Neural cell (in vitro differentiated cells): ENCODE results near the gene CDH1. TPM values are rescaled to one million over a fixed set of nuclear protein-coding genes. Genes with fewer than 3 reads are reported as not detected.

Source experiments
- H2AFZ ChIP-seq: fragments of 200-600, 300-800 bp; sonication (generic), shearing (Covaris generic); 2 replicates; pipeline ENCODE4 v1.6.0; 2014; ENCODE audit warnings: low read depth, mild to moderate bottlenecking, antibody characterized with exemption, low read length, moderate library complexity
- H3F3A ChIP-seq: fragments of 200-600 bp; shearing (Covaris generic); 2 replicates; pipeline ENCODE4 v1.6.1; 2016; ENCODE audit warnings: mild to moderate bottlenecking, moderate library complexity, mixed read lengths, antibody characterized with exemption, low read length; ENCODE audit not compliant: insufficient read depth, poor library complexity, severe bottlenecking
- H3K27ac ChIP-seq: fragments of 200-600, 300-800 bp; sonication (generic), shearing (Covaris generic); 2 replicates; pipeline ENCODE4 v1.5.1; 2014; ENCODE audit warnings: mild to moderate bottlenecking, low read length, moderate library complexity
- H3K27me3 ChIP-seq: fragments of 300-800, 200-600 bp; sonication (generic), shearing (Covaris generic); 2 replicates; pipeline ENCODE4 v1.6.0; 2014; ENCODE audit warnings: mild to moderate bottlenecking, low read depth, low read length, moderate library complexity; ENCODE audit not compliant: insufficient read depth
- H3K36me3 ChIP-seq: fragments of 300-800, 200-600 bp; sonication (generic), shearing (Covaris generic); 2 replicates; pipeline ENCODE4 v1.5.1; 2014; ENCODE audit warnings: mild to moderate bottlenecking, antibody characterized with exemption, low read length, moderate library complexity; ENCODE audit not compliant: insufficient read depth
- H3K4me2 ChIP-seq: fragments of 300-800, 200-600 bp; sonication (generic), shearing (Covaris generic); 2 replicates; pipeline ENCODE4 v1.6.0; 2014; ENCODE audit warnings: mild to moderate bottlenecking, low read length
- H3K4me3 ChIP-seq: fragments of 300-800, 200-600 bp; sonication (generic), shearing (Covaris generic); 2 replicates; pipeline ENCODE4 v1.5.1; 2014; ENCODE audit warnings: mild to moderate bottlenecking, low read length, moderate library complexity
- H3K79me2 ChIP-seq: fragments of 200-600 bp; shearing (Covaris generic); replicated peaks from 2 replicates; pipeline ENCODE4 v1.6.0; 2014; ENCODE audit warnings: mild to moderate bottlenecking, low read length, moderate library complexity; ENCODE audit not compliant: insufficient read depth
- H3K9ac ChIP-seq: fragments of 300-800, 200-600 bp; sonication (generic), shearing (Covaris generic); 2 replicates; pipeline ENCODE4 v1.6.1; 2016; ENCODE audit warnings: mild to moderate bottlenecking, low read length, mixed read lengths
- H3K9me2 ChIP-seq: fragments of 200-600 bp; shearing (Covaris generic); 2 replicates; pipeline ENCODE4 v1.6.1; 2016; ENCODE audit warnings: mild to moderate bottlenecking, low read length, mixed read lengths; ENCODE audit not compliant: insufficient read depth
- H3K9me3 ChIP-seq: fragments of 200-600, 300-800 bp; sonication (generic), shearing (Covaris generic); 2 replicates; pipeline ENCODE4 v1.6.1; 2016; ENCODE audit warnings: mild to moderate bottlenecking, mixed run types, low read length, moderate library complexity, mixed read lengths
- H4K20me1 ChIP-seq: fragments of 200-600 bp; shearing (Covaris generic); 2 replicates; pipeline ENCODE4 v1.6.1; 2016; ENCODE audit warnings: mild to moderate bottlenecking, mixed run types; ENCODE audit not compliant: insufficient read depth
- CTCF ChIP-seq: fragments of 450-650 bp; IDR thresholded peaks from 2 replicates; pipeline ENCODE4 v1.5.1; 2014; ENCODE audit warnings: antibody characterized with exemption, mild to moderate bottlenecking, moderate library complexity; ENCODE audit not compliant: poor library complexity, severe bottlenecking
- EP300 ChIP-seq: fragments of 450-650 bp; conservative IDR thresholded peaks from 2 replicates; pipeline ENCODE4 v1.6.1; 2014; ENCODE audit warnings: antibody characterized with exemption, mild to moderate bottlenecking, moderate library complexity; ENCODE audit not compliant: poor library complexity, severe bottlenecking
- EZH2 ChIP-seq: fragments of 200-600, 300-800 bp; shearing (Covaris generic), sonication (generic); IDR thresholded peaks from 2 replicates; pipeline ENCODE4 v1.6.1; 2014; ENCODE audit warnings: antibody characterized with exemption, low read length, borderline replicate concordance, mild to moderate bottlenecking; ENCODE audit not compliant: insufficient read depth, poor library complexity, severe bottlenecking
- MXI1 ChIP-seq: fragments of 450-650 bp; conservative IDR thresholded peaks from 2 replicates; pipeline ENCODE4 v1.6.1; 2014; ENCODE audit warnings: antibody characterized with exemption, mild to moderate bottlenecking; ENCODE audit not compliant: poor library complexity, severe bottlenecking
- POLR2AphosphoS5 ChIP-seq: IDR thresholded peaks from 2 replicates; pipeline ENCODE4 v1.6.1; 2012
- RAD21 ChIP-seq: fragments of 450-650 bp; conservative IDR thresholded peaks from 2 replicates; pipeline ENCODE4 v1.6.1; 2014; ENCODE audit warnings: antibody characterized with exemption, mild to moderate bottlenecking, moderate library complexity
- REST ChIP-seq: IDR thresholded peaks from 2 replicates; pipeline ENCODE4 v1.6.1; 2012; ENCODE audit warnings: borderline replicate concordance
- SMC3 ChIP-seq: fragments of 450-650 bp; conservative IDR thresholded peaks from 2 replicates; pipeline ENCODE4 v1.6.1; 2014; ENCODE audit warnings: antibody characterized with exemption, mild to moderate bottlenecking, moderate library complexity; ENCODE audit not compliant: poor library complexity
- TAF1 ChIP-seq: IDR thresholded peaks from 2 replicates; pipeline ENCODE4 v1.6.1; 2012; ENCODE audit warnings: low read depth
- polyA plus RNA-seq: library from polyadenylated mRNA; depleted of rRNA; stranded (reverse); fragments of >200 nt; gene quantifications from 2 replicates; pipeline ENCODE4 v1.2.3, GENCODE V29; 2014

The CDH1 gene
- polyA plus RNA-seq, 1 donor from 2014 or later: 1.2 TPM

GRCh38 chr16:68734782-68735181 is 2.3 kb upstream of the CDH1 start:
- H3K36me3 ChIP-seq: no peaks in the 10 kb centered on the region
- H3K4me2 ChIP-seq: no peak overlapping the region
- H3K9ac ChIP-seq: no peak overlapping the region
- H3K9me3 ChIP-seq: no peaks in the 10 kb centered on the region
- H3K4me3 ChIP-seq: no peak overlapping the region
- TF ChIP-seq CTCF (no peak), RAD21 (no peak), SMC3 (no peak), MXI1 (no peak), EZH2 (no peak), REST (no peak), TAF1 (no peak), EP300 (no peak), POLR2AphosphoS5 (no peak)
- no peak overlapping the region for H3K27ac ChIP-seq
- H3K9me2 ChIP-seq: no peaks in the 10 kb centered on the region
- H2AFZ ChIP-seq: no peak overlapping the region
- peaks cover 34% of the 10 kb centered on the region for H3K27me3 ChIP-seq
- no peaks in the 10 kb centered on the region for H4K20me1 ChIP-seq
- no peaks in the 10 kb centered on the region for H3F3A ChIP-seq
- H3K79me2 ChIP-seq: no peaks in the 10 kb centered on the region

GRCh38 chr16:68736561-68736960 is 531 bp upstream of the CDH1 start:
- Histone ChIP-seq H3K4me3 (peak overlapping the region; percentile 73), H3K79me2 (no peaks in the 10 kb centered on the region), H3F3A (no peaks in the 10 kb centered on the region), H3K9me3 (no peaks in the 10 kb centered on the region), H3K4me2 (peak overlapping the region; percentile 30), H3K9ac (no peak overlapping the region), H4K20me1 (no peaks in the 10 kb centered on the region), H3K27ac (no peak overlapping the region), H3K9me2 (no peaks in the 10 kb centered on the region), H2AFZ (no peak overlapping the region), H3K36me3 (no peaks in the 10 kb centered on the region), H3K27me3 (peaks cover 34% of the 10 kb centered on the region)
- TF ChIP-seq TAF1 (no peak), EZH2 (no peak), SMC3 (no peak), POLR2AphosphoS5 (no peak), REST (no peak), RAD21 (no peak), CTCF (no peak), EP300 (no peak), MXI1 (no peak)
